Endothelial cell of umbilical vein (primary cell): ENCODE data around the gene CEP89. TPM values are rescaled to one million over a fixed set of nuclear protein-coding genes. Genes with fewer than 3 reads are reported as not detected.

Experiments used
- BruUV-seq: library from RNA; stranded (reverse); fragments of 400-500 nt; replicated peaks from 2 replicates; lab custom pipeline; 2021; lab: Mats Ljungman, UMichigan
- CTCF ChIA-PET: fragments of 300-600, 350-600 bp; sonication (Branson Sonifier 250); formaldehyde crosslinking; loops from one replicate; lab custom pipeline; 2021; ENCODE audit warnings: antibody characterized with exemption, inconsistent platforms; lab: Charles Lee
- POLR2A ChIA-PET: fragments of 300-600, 350-600 bp; sonication (Branson Sonifier 250); formaldehyde crosslinking; loops from one replicate; lab custom pipeline; 2021; ENCODE audit warnings: antibody characterized with exemption, inconsistent platforms; lab: Charles Lee
- DNase-seq: peaks from one replicate; pipeline ENCODE4 v3.0.0-alpha.2; 2011; ENCODE audit warnings: low read depth, low spot score
- FAIRE-seq: peaks from 2 replicates; lab custom pipeline; 2011; peaks lifted over from hg19 to GRCh38; lab: Jason Lieb, UNC
- H2AFZ ChIP-seq: 2 replicates; pipeline ENCODE4 v1.6.0; 2012; ENCODE audit warnings: low read depth, low read length, control low read depth, inconsistent platforms
- H3K27ac ChIP-seq: 2 replicates; pipeline ENCODE4 v1.5.1; 2011; ENCODE audit warnings: low read depth, mild to moderate bottlenecking, control low read depth, low read length, moderate library complexity; ENCODE audit not compliant: insufficient read depth
- H3K27me3 ChIP-seq, 2 experiments: 2 replicates each; pipeline versions ENCODE4 v1.6.0 to v1.6.1; 2011; ENCODE audit warnings: low read length in 2 of 2, mixed read lengths in 1 of 2; ENCODE audit not compliant: control insufficient read depth in 2 of 2, insufficient read depth in 2 of 2
- H3K36me3 ChIP-seq, 2 experiments: 2 replicates in 1 of 2; 3 replicates in 1 of 2; pipeline ENCODE4 v1.5.1; 2011; ENCODE audit warnings: low read length in 2 of 2, mild to moderate bottlenecking in 1 of 2, moderate library complexity in 1 of 2; ENCODE audit not compliant: control insufficient read depth in 2 of 2, insufficient read depth in 2 of 2; ENCODE audit errors: extremely low read depth in 1 of 2
- H3K4me1 ChIP-seq: 3 replicates; pipeline ENCODE4 v1.5.1; 2011; ENCODE audit warnings: mild to moderate bottlenecking, low read length; ENCODE audit not compliant: control insufficient read depth, insufficient read depth; ENCODE audit errors: extremely low read depth
- H3K4me2 ChIP-seq: 2 replicates; pipeline ENCODE4 v1.6.1; 2011; ENCODE audit warnings: low read length, control low read depth, mixed read lengths; ENCODE audit not compliant: insufficient read depth
- H3K4me3 ChIP-seq, 3 experiments: fragments of 200-600 bp in 1 of 3; sonication (generic), shearing (Covaris generic) in 1 of 3; replicated peaks in 1 of 3; 2 replicates each; pipeline ENCODE4 v1.5.1; 2011 to 2016; ENCODE audit warnings: control low read depth in 3 of 3, low read length in 3 of 3, mild to moderate bottlenecking in 2 of 3, inconsistent platforms in 1 of 3, low read depth in 1 of 3, moderate library complexity in 1 of 3; ENCODE audit not compliant: insufficient read depth in 1 of 3
- H3K79me2 ChIP-seq: 2 replicates; pipeline ENCODE4 v1.6.0; 2012; ENCODE audit warnings: low read length, inconsistent platforms; ENCODE audit not compliant: control insufficient read depth, insufficient read depth
- H3K9ac ChIP-seq: replicated peaks from 2 replicates; pipeline ENCODE3; 2011; ENCODE audit warnings: low read length, control low read depth; ENCODE audit not compliant: insufficient read depth; ENCODE audit errors: extremely low read depth
- H3K9me1 ChIP-seq: replicated peaks from 3 replicates; pipeline ENCODE4 v1.6.0; 2011; ENCODE audit warnings: mild to moderate bottlenecking, low read length; ENCODE audit not compliant: control insufficient read depth, insufficient read depth; ENCODE audit errors: extremely low read depth
- H3K9me3 ChIP-seq: replicated peaks from 2 replicates; pipeline ENCODE4 v1.5.1; 2012; ENCODE audit warnings: low read length, inconsistent platforms; ENCODE audit not compliant: control insufficient read depth, insufficient read depth
- H4K20me1 ChIP-seq: replicated peaks from 2 replicates; pipeline ENCODE3; 2011; ENCODE audit warnings: mild to moderate bottlenecking, low read length; ENCODE audit not compliant: control insufficient read depth, insufficient read depth; ENCODE audit errors: extremely low read depth
- dilution Hi-C: fragments of 300-500 bp; cut with MboI; formaldehyde crosslinking; loops from one replicate; pipeline ENCODE4 v1.15.0; 2019; ENCODE audit warnings: low sequenced_read_pairs; ENCODE audit not compliant: extremely low pct_ligation_motif_present
- intact Hi-C: fragments of 100-400 bp; cut with micrococcal nuclease; formaldehyde crosslinking; loops from one replicate; pipeline ENCODE4 v1.10.0; 2022
- polyA plus RNA-seq, 4 experiments: library from polyadenylated mRNA; depleted of rRNA in 3 of 4; stranded (reverse) in 3 of 4; unstranded in 1 of 4; fragments of >200 nt; gene quantifications; 2 replicates each; pipeline versions ENCODE4 v1.2.1 to v1.2.3, GENCODE V29; 2011 to 2012; ENCODE audit warnings: missing spikeins in 1 of 4
- small RNA-seq: library from RNA; depleted of rRNA; stranded (forward); fragments of <200 nt; gene quantifications from one replicate; pipeline ENCODE3, GENCODE V24; 2012; ENCODE audit warnings: low replicate concordance, low read depth; ENCODE audit not compliant: insufficient read depth, insufficient read length
- total RNA-seq: library from RNA; stranded (reverse); gene quantifications from 2 replicates; pipeline ENCODE4 v1.2.3, GENCODE V29; 2021
- TF ChIP-seq, protein P1 (sequence below), 2 donors: IDR thresholded peaks; 1 replicate in 1 of 2; 2 replicates in 1 of 2; pipeline ENCODE4 v1.5.1; 2011; ENCODE audit warnings: low read length in 2 of 2, mild to moderate bottlenecking in 2 of 2, moderate library complexity in 2 of 2, control low read depth in 1 of 2, inconsistent platforms in 1 of 2, low read depth in 1 of 2; ENCODE audit not compliant: insufficient read depth in 1 of 2; ENCODE audit errors: extremely low read depth in 1 of 2

The CEP89 gene
- total and polyA plus RNA-seq, 2 donors (not counting 3 experiments of a cell fraction or from before 2014, with no cell fraction given): 25.1 to 46.2 TPM

DNA sequence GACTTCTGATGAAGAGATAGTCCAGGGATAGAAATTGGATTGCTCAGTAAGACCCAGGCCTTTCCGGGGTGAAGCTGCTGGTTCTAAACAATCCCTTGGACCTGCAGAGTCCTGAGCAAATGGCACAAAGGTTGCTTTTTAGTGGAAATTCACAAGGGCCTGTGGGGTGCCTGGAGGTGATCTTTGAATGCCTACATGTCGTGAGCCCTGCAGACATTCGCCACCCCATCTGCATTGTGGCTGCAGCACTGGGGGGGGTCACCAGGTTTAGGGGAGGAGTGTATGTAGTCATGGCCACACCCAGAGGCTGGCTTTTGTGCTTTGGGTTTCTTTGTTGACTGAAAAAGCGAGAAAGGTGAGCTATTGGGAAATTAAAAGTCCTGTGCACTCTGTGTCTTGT is 143.6 kb downstream of the CEP89 start:
- intact Hi-C loops: no loop called here

More for the DNA sequence above, 143.6 kb downstream of the CEP89 start:
- POLR2A ChIA-PET: no interaction called here
- no peaks in the 10 kb centered on the region for H3K36me3 ChIP-seq
- CTCF ChIA-PET: no interaction called here
- no peaks in the 10 kb centered on the region for H4K20me1 ChIP-seq
- H3K9me3 ChIP-seq: no peaks in the 10 kb centered on the region
- no peaks in the 10 kb centered on the region for H3K9me1 ChIP-seq
- no peaks in the 10 kb centered on the region for H3K4me1 ChIP-seq
- DNase-seq: no peak
- TF ChIP-seq, protein P1, sequence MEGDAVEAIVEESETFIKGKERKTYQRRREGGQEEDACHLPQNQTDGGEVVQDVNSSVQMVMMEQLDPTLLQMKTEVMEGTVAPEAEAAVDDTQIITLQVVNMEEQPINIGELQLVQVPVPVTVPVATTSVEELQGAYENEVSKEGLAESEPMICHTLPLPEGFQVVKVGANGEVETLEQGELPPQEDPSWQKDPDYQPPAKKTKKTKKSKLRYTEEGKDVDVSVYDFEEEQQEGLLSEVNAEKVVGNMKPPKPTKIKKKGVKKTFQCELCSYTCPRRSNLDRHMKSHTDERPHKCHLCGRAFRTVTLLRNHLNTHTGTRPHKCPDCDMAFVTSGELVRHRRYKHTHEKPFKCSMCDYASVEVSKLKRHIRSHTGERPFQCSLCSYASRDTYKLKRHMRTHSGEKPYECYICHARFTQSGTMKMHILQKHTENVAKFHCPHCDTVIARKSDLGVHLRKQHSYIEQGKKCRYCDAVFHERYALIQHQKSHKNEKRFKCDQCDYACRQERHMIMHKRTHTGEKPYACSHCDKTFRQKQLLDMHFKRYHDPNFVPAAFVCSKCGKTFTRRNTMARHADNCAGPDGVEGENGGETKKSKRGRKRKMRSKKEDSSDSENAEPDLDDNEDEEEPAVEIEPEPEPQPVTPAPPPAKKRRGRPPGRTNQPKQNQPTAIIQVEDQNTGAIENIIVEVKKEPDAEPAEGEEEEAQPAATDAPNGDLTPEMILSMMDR (IDR thresholded peaks at IDR 0.05; ENCODE audit: extremely low read depth in 1 of 2, insufficient read depth in 1 of 2, low read depth in 1 of 2, low read length in 2 of 2): no peak
- FAIRE-seq: no peak
- H3K9ac ChIP-seq: no peak overlapping the region
- no peak overlapping the region for H3K27ac ChIP-seq
- dilution Hi-C loops: no loop called here
- no peak overlapping the region for H3K4me2 ChIP-seq
- peaks cover 7 to 9% of the 10 kb centered on the region in 2 experiments for H3K27me3 ChIP-seq
- BruUV-seq: no TSS peak
- H2AFZ ChIP-seq: no peak overlapping the region
- no peak overlapping the region for H3K4me3 ChIP-seq
- no peaks in the 10 kb centered on the region for H3K79me2 ChIP-seq

Small RNA genes lying within 50 kb of the gene (small RNA-seq; reads per million reads assigned to genes)
- gene RN7SKP22: not detected

Other genes starting within 250 kb of the CEP89 start
- gene SLC7A9, start 102.2 kb downstream of the CEP89 start, total RNA-seq: not detected in 2 replicates
- gene SLC7A9, start 102.2 kb downstream of the CEP89 start, polyA plus RNA-seq: 0.06 TPM in 1 of 2 replicates, not detected in the other
- 4.4 and 5.5 TPM in 2 replicates for gene FAAP24, start 284 bp upstream of the CEP89 start, total RNA-seq
- 2.0 and 2.3 TPM in 2 replicates for gene FAAP24, start 284 bp upstream of the CEP89 start, polyA plus RNA-seq
- gene RHPN2, start 92.9 kb upstream of the CEP89 start, total RNA-seq: 2.7 and 3.3 TPM in 2 replicates
- 1.9 and 2.3 TPM in 2 replicates for gene RHPN2, start 92.9 kb upstream of the CEP89 start, polyA plus RNA-seq
- gene GPATCH1, start 109.2 kb upstream of the CEP89 start, total RNA-seq: 8.1 and 9.2 TPM in 2 replicates
- gene GPATCH1, start 109.2 kb upstream of the CEP89 start, polyA plus RNA-seq: 3.5 and 4.5 TPM in 2 replicates
- gene WDR88, start 160.2 kb upstream of the CEP89 start, total RNA-seq: not detected in 2 replicates
- gene WDR88, start 160.2 kb upstream of the CEP89 start, polyA plus RNA-seq: not detected in 2 replicates
- gene LRP3, start 222.4 kb upstream of the CEP89 start, total RNA-seq: 17.8 and 19.4 TPM in 2 replicates
- 14.3 and 23.6 TPM in 2 replicates for gene LRP3, start 222.4 kb upstream of the CEP89 start, polyA plus RNA-seq